Caki2 (cell line): ENCODE measurements around the gene ADAM10. TPM values are rescaled to one million over a fixed set of nuclear protein-coding genes. Genes with fewer than 3 reads are reported as not detected.

ENCODE experiments used
- DNase-seq: peaks from one replicate; pipeline ENCODE4 v3.0.0-alpha.2; 2015; ENCODE audit warnings: low read depth
- in situ Hi-C: cut with HindIII; loops from 2 replicates; pipeline ENCODE4 v1.10.0; 2016; ENCODE audit warnings: low sequenced_read_pairs, low pct_unique_long_range_greater_than_20kb, mixed read lengths
- total RNA-seq: library from RNA; depleted of rRNA; stranded (reverse); fragments of >200 nt; shearing (Covaris generic); gene quantifications from 2 replicates; pipeline ENCODE4 v1.2.3, GENCODE V29; 2014; ENCODE audit warnings: low replicate concordance

The ADAM10 gene
- total RNA-seq, 1 experiment from 2014 or later = 180 TPM

GRCh38 chr15:58731756-58732535 lies 17.6 kb downstream of the ADAM10 start:
- peak; percentile 62 for DNase-seq
- in situ Hi-C loops = no loop called here

- no peak for DNase-seq
- in situ Hi-C loops = no loop called here
These were observed 22.6 kb downstream of the ADAM10 start for GRCh38 chr15:58726867-58727266.

GRCh38 chr15:58724466-58724865 lies 25.0 kb downstream of the ADAM10 start:
- no peak for DNase-seq
- in situ Hi-C loops = no loop called here

- in situ Hi-C loops = no loop called here
These were observed 32.1 kb downstream of the ADAM10 start for GRCh38 chr15:58717357-58717756.

GRCh38 chr15:58716027-58716426 lies 33.5 kb downstream of the ADAM10 start:
- in situ Hi-C loops = no loop called here
- no peak for DNase-seq

More at GRCh38 chr15:58717357-58717756, 32.1 kb downstream of the ADAM10 start:
- no peak for DNase-seq

GRCh38 chr15:58715266-58715917 lies 34.1 kb downstream of the ADAM10 start:
- no peak for DNase-seq
- in situ Hi-C loops = no loop called here

- in situ Hi-C loops = no loop called here
- no peak for DNase-seq
These were observed 38.8 kb downstream of the ADAM10 start for GRCh38 chr15:58710701-58711100.

GRCh38 chr15:58707397-58707796 lies 42.1 kb downstream of the ADAM10 start:
- no peak for DNase-seq
- in situ Hi-C loops = no loop called here

- DNase-seq = no peak
- in situ Hi-C loops = no loop called here
These were observed 44.4 kb downstream of the ADAM10 start for GRCh38 chr15:58705105-58705504.

GRCh38 chr15:58704155-58704865 lies 45.2 kb downstream of the ADAM10 start:
- in situ Hi-C loops = no loop called here

GRCh38 chr15:58703610-58704009 lies 45.9 kb downstream of the ADAM10 start:
- no peak for DNase-seq
- in situ Hi-C loops = no loop called here

More at GRCh38 chr15:58704155-58704865, 45.2 kb downstream of the ADAM10 start:
- DNase-seq = no peak

GRCh38 chr15:58702233-58702632 lies 47.3 kb downstream of the ADAM10 start:
- in situ Hi-C loops = no loop called here
- no peak for DNase-seq

- in situ Hi-C loops = no loop called here
- no peak for DNase-seq
These were observed 48.1 kb downstream of the ADAM10 start for GRCh38 chr15:58701376-58701775.

- in situ Hi-C loops = no loop called here
- no peak for DNase-seq
These were observed 49.7 kb downstream of the ADAM10 start for GRCh38 chr15:58699769-58700168.

- in situ Hi-C loops = no loop called here
- DNase-seq = no peak
These were observed 50.4 kb downstream of the ADAM10 start for GRCh38 chr15:58698887-58699641.

- in situ Hi-C loops = no loop called here
- DNase-seq = no peak
These were observed 52.3 kb downstream of the ADAM10 start for GRCh38 chr15:58697220-58697619.

GRCh38 chr15:58696738-58697137 lies 52.8 kb downstream of the ADAM10 start:
- DNase-seq = no peak
- in situ Hi-C loops = no loop called here

- no peak for DNase-seq
- in situ Hi-C loops = no loop called here
These were observed 54.7 kb downstream of the ADAM10 start for GRCh38 chr15:58694641-58695398.
